ENCODE results near the gene CLIP2.
"Not testable (repeated sequence)": the region's sequence is repeated elsewhere in the genome, so short reads cannot be mapped to it uniquely, and the experiment has no call there.

The CLIP2 gene

DNA sequence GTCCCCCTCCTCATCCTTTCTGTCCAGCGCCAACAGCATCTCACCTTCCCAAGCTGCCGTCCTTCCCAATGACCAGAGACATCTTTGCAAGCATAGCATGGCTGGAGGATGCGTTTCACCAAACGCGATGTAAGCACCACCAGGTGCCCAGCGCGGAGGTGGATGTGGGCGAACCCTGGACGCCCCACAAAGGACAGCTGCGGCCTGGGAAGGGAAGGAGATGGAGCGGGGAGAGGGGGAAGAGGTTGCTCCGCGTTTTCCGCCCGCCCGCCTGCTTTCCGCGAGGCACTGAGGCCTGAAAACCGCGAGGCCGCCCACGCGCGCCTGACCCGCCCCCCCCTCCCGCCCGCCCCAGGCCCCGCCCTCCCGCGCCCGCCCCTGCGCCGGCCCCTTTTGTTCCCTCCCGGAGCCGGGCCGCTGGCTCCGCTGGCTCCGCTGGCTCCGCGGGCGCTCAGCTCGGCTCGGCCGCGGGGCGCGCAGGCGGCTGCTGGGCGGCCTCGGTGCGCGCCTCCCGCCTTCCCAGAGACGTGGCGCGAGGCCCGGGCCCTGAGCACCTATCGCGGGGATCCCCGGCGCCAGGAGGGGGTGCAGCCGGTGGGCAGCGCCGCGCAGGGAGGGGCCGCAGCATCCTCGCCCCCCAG is at the start of gene CLIP2:
Gene CLIP2 (plus strand): TSS at position 390 of the 641 bp plus-strand sequence. CDS start 28,140 bp downstream, outside the sequence.
- peak; percentile 69 for DNase-seq (ENCODE audit: low read depth)

- no peak for DNase-seq (ENCODE audit: low read depth)
Observed at GRCh38 chr7:74240482-74240881, 48.7 kb upstream of the CLIP2 start.

DNA sequence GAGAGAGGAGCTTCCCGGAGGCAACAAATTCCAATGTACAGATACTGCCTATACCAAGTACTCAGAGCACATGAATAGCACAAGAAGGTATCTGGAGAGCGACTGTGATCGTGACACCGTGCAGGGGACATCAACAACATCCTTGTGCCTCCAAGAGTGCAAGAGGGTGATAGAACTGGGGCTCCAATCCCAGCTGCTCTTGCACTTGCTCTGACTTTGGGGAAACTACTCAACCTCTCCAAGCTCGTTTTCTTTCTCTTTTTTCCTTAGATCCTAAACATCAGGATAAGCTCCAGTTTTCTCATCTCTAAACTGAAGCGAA is 47.1 kb upstream of the CLIP2 start:
- DNase-seq (ENCODE audit: low read depth) = no peak

DNA sequence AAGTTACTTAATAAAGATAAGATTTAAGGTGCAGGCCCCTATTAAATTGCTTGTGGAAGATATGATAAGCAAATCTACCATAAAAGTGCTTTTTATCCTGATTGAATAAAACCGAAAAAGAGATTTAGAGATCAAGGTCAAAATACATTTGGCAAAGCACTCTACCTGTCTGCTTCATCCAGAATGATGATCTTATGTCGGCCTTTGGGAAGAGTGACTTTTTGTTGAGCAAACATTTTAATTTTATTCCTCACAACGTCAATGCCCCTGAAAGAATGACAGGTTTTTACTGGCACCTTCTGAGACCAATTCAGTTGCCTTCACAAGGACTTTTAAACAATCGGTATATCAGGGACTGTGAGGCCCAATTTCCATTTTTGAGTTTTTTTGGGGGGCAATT is 42.7 kb upstream of the CLIP2 start:
- no peak for DNase-seq (ENCODE audit: low read depth)

- DNase-seq (ENCODE audit: low read depth) = no peak
Observed at GRCh38 chr7:74248156-74248555, 41.1 kb upstream of the CLIP2 start.

DNA sequence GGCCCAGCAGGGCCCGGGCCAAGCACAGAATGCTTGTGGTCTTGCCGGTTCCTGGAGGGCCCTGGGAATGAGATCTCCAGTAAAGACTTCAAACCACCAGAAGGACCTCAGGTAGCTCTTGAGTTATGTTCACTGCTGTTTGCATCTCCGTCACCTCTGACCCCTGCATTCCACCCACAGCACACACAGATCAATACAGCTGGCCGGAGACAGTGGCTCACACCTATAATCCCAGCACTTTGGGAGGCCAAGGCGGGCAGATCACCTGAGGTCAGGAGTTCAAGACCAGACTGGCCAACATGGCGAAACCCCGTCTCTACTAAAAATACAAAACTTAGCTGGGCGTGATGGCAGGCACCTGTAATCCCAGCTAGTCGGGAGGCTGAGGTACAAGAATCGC is 40.1 kb upstream of the CLIP2 start:
- not testable (repeated sequence) for DNase-seq (ENCODE audit: low read depth)

- no peak for DNase-seq (ENCODE audit: low read depth)
Observed at GRCh38 chr7:74252893-74253292, 36.3 kb upstream of the CLIP2 start.

- DNase-seq (ENCODE audit: low read depth) = no peak
Observed at GRCh38 chr7:74253331-74253730, 35.9 kb upstream of the CLIP2 start.

- DNase-seq (ENCODE audit: low read depth) = no peak
Observed at GRCh38 chr7:74253835-74254128, 35.4 kb upstream of the CLIP2 start.

DNA sequence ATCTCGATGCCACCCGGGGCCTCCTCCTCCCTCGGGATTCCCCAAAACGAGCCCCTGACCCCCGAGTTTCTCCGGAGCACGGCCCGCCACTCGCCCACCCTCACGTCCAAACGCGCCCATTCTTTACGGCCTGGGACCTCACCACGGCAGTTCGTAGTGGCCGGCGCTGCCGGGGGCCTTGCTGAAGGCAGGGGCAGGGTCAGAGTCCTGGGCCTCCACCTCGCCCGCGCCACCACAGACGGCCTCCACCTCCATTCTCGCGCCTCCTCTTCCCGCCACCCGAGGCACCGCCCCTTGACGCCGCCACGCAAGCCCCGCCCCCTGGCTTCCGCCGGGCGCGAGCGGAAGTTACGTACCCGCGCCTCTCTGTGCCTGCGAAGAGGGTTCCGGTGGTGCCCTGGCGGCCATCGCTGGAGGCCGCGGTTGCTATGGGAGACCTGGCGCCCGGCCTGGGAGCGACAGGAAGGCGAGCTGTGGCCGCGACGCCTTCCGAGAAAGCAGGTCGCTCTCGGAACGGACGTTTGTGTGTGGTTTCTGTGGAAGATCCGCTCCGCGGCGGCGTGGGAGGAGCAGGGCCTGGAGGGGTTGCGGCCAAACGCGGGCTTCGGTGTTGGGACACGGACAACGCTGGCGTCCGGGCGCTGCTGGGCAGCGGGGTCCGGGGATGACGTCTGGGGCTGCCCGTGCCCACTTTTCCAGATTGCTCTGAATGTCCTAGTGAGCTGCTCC is 34.9 kb upstream of the CLIP2 start, which contains the start of gene RFC2:
Gene RFC2 (minus strand): TSS at position 271 of the 729 bp plus-strand sequence. CDS start 16 bp downstream, at position 255.
- peak; percentile 97 for DNase-seq (ENCODE audit: low read depth)

- no peak for DNase-seq (ENCODE audit: low read depth)
Observed at GRCh38 chr7:74254858-74255379, 34.3 kb upstream of the CLIP2 start.

- not testable (repeated sequence) for DNase-seq (ENCODE audit: low read depth)
Observed at GRCh38 chr7:74255461-74255860, 33.7 kb upstream of the CLIP2 start.

DNA sequence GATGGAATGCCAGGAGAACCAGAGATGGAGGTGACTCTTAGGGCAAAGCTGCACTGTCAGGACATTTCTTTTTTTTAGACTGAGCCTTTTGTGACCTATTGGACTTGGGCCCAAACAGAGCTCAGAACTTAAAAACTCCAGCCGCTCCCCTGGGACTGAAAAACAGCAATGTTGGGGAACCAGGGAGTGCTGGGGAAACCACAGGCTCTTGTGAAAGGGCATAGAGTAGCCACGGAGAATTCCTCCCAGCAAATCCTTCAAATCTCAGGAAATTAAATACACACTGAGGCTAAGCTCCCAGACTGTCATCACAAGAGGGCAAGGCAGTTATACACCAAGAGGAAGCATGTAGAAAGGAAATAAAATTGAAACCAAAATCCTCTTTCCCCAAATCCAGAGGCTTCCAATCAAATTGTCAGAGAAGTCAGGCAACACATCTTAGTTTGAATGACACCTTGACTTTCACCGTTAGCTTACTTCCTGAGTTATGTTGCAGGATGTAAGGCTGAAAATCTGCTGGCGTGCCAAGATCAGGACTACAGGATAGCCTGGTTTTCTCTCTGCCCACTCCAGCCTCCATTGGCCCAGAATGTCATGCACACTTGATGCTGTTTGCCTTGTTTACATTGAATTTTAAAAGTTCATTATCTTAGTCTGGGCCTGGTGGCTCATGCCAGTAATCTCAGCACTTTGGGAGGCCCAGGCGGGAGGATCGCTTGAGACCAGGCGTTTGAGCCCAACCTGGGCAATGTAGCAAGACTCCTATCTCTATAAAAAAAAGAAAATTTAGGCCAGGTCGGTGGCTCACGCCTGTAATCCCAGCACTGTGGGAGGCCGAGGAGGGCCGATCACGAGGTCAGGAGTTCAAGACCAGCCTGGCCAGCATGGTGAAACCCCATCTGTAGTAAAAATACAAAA is 32.5 kb upstream of the CLIP2 start:
- no peak for DNase-seq (ENCODE audit: low read depth)

GRCh38 chr7:74258639-74259038 is 30.6 kb upstream of the CLIP2 start:
- DNase-seq (ENCODE audit: low read depth) = no peak

DNA sequence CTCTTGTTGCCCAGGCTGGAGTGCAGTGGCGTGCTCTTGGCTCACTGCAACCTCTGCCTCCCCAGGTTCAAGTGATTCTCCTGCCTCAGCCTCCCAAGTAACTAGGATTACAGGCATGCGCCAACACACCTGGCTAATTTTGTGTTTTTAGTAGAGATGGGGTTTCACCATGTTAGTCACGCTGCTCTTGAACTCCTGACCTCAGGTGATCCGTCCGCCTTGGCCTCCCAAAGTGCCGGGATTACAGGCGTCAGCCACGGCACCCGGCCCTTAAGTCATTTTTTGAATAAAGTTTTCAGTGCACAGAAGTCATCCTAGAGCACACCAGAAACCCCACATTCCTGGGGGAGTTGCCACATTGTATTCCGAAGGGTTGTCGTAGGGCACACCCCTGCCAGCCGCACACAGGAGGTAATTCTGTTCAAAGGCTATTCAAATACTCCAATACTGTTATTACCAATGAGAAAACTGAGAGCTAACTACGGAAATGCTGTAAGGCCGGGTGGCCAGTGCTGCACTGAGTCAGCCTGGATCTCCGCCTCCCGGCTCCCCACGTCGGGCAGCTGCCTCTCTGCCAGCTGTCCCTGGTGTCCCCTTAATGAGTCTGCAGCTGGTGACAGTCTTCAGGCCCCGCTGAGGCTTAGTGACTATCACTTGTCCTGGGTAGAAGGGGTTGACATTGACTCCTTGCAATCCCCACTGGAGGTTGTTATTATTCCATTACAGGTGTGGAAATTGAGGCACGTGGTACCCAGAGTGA is 26.4 kb upstream of the CLIP2 start:
- DNase-seq (ENCODE audit: low read depth) = no peak

- DNase-seq (ENCODE audit: low read depth) = no peak
Observed at GRCh38 chr7:74263399-74264120, 25.6 kb upstream of the CLIP2 start.

DNA sequence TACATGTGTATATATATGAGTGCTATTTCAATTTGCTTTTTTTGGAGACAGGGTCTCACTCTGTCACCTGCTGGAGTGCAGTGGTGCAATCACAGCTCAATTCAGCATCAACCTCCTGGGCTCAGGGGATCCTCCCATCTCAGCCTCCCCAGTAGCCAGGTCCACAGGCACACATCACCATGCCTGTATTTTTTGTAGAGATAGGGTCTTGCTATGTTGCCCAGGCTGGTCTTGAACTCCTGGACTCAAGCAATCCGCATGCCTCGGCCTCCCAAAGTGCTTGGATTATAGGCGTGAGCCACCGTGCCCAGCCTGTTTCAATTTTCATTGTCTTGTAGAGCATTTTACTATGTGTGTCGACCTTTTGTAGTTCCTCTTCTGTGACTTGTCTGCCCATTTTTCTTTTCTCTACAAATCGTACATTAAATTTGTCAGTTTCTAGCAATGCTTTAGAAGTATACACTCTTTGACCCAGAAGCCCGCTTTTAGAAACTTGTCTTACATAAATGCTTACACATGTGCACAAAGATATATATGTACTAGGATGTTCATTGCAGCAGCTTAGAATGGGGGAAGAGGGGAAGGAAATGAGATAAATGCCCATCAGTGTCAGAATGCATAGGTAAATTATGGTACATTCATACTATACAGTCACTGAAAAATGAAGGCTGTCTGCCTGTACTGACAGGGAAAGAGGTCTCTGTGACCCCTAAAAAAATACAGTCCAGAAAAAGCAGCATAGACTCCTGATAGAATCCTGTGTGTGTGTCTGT is 22.8 kb upstream of the CLIP2 start:
- no peak for DNase-seq (ENCODE audit: low read depth)

GRCh38 chr7:74267756-74268565 is 21.2 kb upstream of the CLIP2 start:
- no peak for DNase-seq (ENCODE audit: low read depth)

GRCh38 chr7:74269757-74270277 is 19.4 kb upstream of the CLIP2 start:
- peak; percentile 19 for DNase-seq (ENCODE audit: low read depth)

Measured in activated T-helper 1 cell treated with Interleukin-2 at 50 U/mL for 16 hours (primary cell).